T-helper 22 cell (primary cell): ENCODE measurements around the gene AJM1.
"Not testable (repeated sequence)": the region's sequence is repeated elsewhere in the genome, so short reads cannot be mapped to it uniquely, and the experiment has no call there.

ENCODE experiments used
- DNase-seq: peaks from one replicate; pipeline ENCODE4 v3.0.0-alpha.2; 2020; ENCODE audit warnings: low read depth

The AJM1 gene

GRCh38 chr9:136831720-136832104 is 10.6 kb upstream of the AJM1 start:
- no peak for DNase-seq

- DNase-seq, result no peak
Measured at GRCh38 chr9:136832581-136832980, 9.7 kb upstream of the AJM1 start.

DNA sequence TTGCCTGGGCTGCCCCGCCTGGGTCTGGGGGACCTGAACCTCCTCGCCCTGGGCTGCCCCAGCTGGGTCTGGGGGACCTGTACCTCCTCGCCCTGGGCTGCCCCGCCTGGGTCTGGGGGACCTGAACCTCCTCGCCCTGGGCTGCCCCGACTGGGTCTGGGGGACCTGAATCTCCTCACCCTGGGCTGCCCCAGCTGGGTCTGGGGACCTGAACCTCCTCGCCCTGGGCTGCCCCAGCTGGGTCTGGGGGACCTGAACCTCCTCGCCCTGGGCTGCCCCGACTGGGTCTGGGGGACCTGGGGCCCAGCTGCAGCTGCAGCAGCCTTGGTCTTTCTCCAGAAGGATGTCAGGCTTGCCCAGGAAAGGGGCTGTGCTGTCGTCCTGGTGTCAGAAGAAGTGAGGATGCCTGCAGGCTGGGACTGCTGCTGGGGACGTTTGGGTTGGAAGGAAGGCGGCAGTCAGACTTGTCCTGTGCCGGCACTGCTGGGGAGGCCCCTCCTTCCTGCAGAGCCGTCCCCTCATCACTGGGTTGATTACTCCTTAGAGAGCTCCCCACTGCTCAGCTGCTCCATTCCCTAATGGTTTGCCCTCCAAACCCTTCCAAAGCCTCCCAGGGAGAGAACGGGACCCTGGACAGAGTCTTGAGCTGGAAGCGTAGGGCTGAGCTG is 8.8 kb upstream of the AJM1 start:
- not testable (repeated sequence) for DNase-seq

DNA sequence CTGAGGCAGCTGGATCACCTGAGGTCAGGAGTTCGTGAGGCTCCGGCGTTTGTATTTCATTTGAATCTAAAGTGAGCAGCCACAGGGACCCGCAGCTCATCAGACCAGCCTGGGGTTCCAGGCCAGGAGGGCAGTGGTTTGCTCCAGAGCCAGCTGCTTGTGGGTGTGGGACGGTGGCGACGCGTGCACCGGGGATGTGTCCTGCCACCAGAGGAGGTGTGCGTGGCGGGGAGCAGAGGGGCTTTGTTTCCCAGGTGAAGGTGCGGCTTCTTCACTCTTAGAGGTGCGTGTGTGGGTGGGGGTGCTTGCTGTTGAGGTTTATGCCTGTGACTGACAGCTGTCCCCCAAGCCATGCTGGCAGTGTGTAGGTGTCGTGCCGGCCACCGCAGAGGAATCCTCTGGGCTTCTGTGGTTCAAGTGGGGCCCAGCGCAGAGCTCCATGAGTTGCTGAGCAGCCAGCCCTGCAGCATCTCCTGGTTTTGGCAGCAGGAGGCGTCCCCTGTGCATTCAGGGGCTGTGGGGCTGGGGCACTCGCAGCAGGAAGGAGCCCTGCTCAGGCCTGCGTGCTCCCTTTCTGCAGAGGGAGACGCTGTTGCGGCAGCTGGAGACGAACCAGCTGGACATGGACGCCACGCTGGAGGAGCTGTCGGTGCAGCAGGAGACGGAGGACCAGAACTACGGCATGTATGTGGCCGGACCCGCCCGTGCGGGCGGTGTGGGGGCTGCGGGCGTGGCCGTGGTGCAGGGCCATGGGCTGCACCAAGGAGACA is 6.9 kb upstream of the AJM1 start:
- no peak for DNase-seq

GRCh38 chr9:136835932-136836904 is 6.1 kb upstream of the AJM1 start:
- no peak for DNase-seq

DNA sequence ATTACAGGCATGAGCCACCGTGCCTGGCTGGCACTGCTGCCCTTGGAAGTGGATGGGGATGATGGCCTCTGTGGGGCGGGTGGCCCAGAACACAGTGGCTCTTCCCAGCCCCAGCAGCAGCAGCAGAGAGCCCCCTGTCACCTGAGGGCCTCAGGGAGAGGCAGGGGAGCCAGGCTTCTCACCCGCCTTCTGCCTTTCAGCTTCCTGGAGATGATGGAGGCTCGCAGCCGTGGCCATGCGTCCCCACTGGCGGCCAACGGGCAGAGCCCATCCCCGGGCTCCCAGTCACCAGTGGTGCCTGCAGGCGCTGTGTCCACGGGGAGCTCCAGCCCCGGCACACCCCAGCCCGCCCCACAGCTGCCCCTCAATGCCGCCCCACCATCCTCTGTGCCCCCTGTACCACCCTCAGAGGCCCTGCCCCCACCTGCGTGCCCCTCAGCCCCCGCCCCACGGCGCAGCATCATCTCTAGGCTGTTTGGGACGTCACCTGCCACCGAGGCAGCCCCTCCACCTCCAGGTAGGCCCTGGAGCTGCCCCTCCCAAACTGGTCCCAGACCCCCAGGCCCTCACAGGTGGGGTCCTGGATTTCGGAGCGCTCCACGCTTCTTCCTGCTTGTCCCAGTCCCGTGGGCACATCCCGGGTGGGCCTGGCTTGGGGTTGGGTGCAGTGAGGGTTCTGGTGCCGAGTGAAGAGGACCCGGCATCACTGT is 5.0 kb upstream of the AJM1 start:
- DNase-seq, result no peak

DNA sequence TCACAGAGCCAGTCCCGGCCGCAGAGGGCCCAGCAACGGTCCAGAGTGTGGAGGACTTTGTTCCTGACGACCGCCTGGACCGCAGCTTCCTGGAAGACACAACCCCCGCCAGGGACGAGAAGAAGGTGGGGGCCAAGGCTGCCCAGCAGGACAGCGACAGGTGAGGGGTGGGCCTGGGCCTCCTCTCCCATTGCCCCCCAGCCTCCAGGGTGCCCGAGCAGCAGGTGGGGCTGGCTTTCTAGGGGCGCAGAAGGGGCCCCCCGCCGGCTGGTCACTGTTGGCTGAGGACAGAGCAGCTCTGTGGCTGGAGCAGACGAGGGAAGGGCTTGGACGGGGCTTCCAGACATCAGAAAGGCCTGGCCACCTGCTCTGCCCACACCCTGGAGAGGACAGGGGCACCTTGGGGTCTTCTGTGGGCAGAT is 4.4 kb upstream of the AJM1 start:
- DNase-seq, result not testable (repeated sequence)

GRCh38 chr9:136838314-136839228 is 3.7 kb upstream of the AJM1 start:
- no peak for DNase-seq

- DNase-seq, result no peak
Measured at GRCh38 chr9:136839229-136840139, 2.8 kb upstream of the AJM1 start.

GRCh38 chr9:136840140-136840876 is 2.0 kb upstream of the AJM1 start:
- DNase-seq, result no peak

- no peak for DNase-seq
Measured at GRCh38 chr9:136840877-136841645, 1.2 kb upstream of the AJM1 start.

GRCh38 chr9:136841646-136842379 is 465 bp upstream of the AJM1 start:
- not testable (repeated sequence) for DNase-seq

DNA sequence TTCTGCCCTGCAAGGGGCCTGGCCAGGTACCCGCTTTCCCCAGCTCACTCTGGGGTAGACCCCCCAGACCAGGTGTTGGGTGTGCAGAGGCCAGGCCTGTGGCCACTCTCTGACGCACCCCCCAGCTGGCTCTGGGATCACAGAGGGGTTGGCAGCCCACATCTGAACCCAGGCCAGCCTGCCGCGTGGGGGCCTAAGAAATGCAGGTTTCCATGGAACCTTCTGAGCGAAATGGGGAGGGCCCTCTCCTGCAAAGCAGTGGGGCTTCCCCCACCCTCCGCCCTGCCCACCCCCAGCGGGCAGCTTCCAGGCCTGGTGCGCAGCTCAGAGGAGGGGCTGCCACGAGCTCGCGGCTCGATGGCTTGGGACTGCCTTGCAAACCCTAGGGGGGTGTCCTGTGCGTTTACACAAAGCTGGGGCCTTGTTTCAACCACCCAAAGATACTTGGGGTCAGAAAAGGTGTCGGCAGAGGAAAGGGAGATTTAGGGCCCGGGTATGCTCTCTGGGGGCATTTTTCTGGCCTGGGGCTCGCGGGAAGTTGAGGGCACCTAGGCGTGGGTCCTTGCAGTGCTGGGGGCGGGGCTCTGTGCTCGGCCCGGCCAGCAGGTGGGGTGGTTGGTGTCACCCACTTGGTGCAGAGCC is 1.0 kb downstream of the AJM1 start:
- DNase-seq, result not testable (repeated sequence)

- DNase-seq, result not testable (repeated sequence)
Measured at GRCh38 chr9:136843801-136844740, 1.8 kb downstream of the AJM1 start.

DNA sequence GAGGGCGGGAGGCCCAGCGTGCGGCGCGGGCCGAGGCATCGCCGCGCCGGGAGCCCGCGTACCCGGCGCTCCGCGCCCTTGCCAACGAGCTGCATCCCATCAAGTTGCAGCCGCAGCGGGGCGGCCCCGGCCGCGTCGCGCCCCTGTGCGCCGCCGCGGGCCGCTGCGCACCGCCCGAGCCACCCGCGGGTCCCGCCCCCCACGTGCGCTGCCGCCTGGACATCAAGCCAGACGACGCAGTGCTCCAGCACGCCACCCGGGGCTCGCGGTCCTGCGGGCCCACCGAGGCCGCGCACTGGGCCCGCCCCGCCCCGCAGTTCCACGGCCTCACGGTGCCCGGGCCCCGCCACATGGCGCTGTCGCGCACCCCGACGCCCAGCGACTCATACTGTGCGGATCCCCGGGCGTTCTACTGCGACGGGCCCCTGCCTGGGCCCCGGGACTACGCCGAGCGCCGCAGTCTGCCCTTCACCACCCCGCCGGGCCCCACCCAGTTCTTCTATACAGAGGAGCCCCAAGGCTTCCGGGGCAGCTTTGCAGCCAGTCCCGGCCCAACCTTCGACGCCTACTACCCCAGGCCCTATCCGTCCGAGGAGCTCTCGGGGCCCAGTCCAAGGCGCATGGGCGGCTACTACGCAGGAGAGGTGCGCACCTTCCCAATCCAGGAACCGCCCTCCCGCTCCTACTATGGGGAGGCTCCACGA is 2.6 kb downstream of the AJM1 start:
- DNase-seq, result no peak
